Measurements from ENCODE around the gene PRKCH.

Gene PRKCH

GRCh38 chr14:61467296-61467695 lies 145.9 kb downstream of the PRKCH start:
- H3K4me1 ChIP-seq (ENCODE audit: control insufficient read depth, insufficient read depth, low read length), result peaks cover 29% of the 10 kb centered on the region
- no peaks in the 10 kb centered on the region for H3K27me3 ChIP-seq (ENCODE audit: control insufficient read depth, insufficient read depth, low read length)
- no peak overlapping the region for H3K4me3 ChIP-seq (ENCODE audit: low read depth, low read length)
- H3K9ac ChIP-seq (ENCODE audit: low read depth, low read length), result no peak overlapping the region
- H3K36me3 ChIP-seq (ENCODE audit: control insufficient read depth, insufficient read depth, low read length), result no peaks in the 10 kb centered on the region
- H3K9me3 ChIP-seq (ENCODE audit: control insufficient read depth, insufficient read depth, low read length), result no peaks in the 10 kb centered on the region

- H3K4me3 ChIP-seq (ENCODE audit: low read depth, low read length), result no peak overlapping the region
- peaks cover 20% of the 10 kb centered on the region for H3K4me1 ChIP-seq (ENCODE audit: control insufficient read depth, insufficient read depth, low read length)
- H3K36me3 ChIP-seq (ENCODE audit: control insufficient read depth, insufficient read depth, low read length), result no peaks in the 10 kb centered on the region
- no peaks in the 10 kb centered on the region for H3K9me3 ChIP-seq (ENCODE audit: control insufficient read depth, insufficient read depth, low read length)
- no peak overlapping the region for H3K9ac ChIP-seq (ENCODE audit: low read depth, low read length)
- H3K27me3 ChIP-seq (ENCODE audit: control insufficient read depth, insufficient read depth, low read length), result no peaks in the 10 kb centered on the region
These were observed 146.9 kb downstream of the PRKCH start for GRCh38 chr14:61468063-61468825.

GRCh38 chr14:61469781-61470180 lies 148.4 kb downstream of the PRKCH start:
- no peak overlapping the region for H3K4me3 ChIP-seq (ENCODE audit: low read depth, low read length)
- H3K9ac ChIP-seq (ENCODE audit: low read depth, low read length), result no peak overlapping the region
- H3K36me3 ChIP-seq (ENCODE audit: control insufficient read depth, insufficient read depth, low read length), result no peaks in the 10 kb centered on the region
- H3K9me3 ChIP-seq (ENCODE audit: control insufficient read depth, insufficient read depth, low read length), result no peaks in the 10 kb centered on the region
- H3K27me3 ChIP-seq (ENCODE audit: control insufficient read depth, insufficient read depth, low read length), result no peaks in the 10 kb centered on the region
- H3K4me1 ChIP-seq (ENCODE audit: control insufficient read depth, insufficient read depth, low read length), result peaks cover 20% of the 10 kb centered on the region

GRCh38 chr14:61470261-61470960 lies 149.0 kb downstream of the PRKCH start:
- Histone ChIP-seq H3K9me3 (ENCODE audit: control insufficient read depth, insufficient read depth, low read length) (no peaks in the 10 kb centered on the region), H3K9ac (ENCODE audit: low read depth, low read length) (no peak overlapping the region), H3K4me3 (ENCODE audit: low read depth, low read length) (no peak overlapping the region), H3K27me3 (ENCODE audit: control insufficient read depth, insufficient read depth, low read length) (no peaks in the 10 kb centered on the region), H3K36me3 (ENCODE audit: control insufficient read depth, insufficient read depth, low read length) (no peaks in the 10 kb centered on the region), H3K4me1 (ENCODE audit: control insufficient read depth, insufficient read depth, low read length) (peaks cover 20% of the 10 kb centered on the region)

GRCh38 chr14:61470961-61471293 lies 149.5 kb downstream of the PRKCH start:
- Histone ChIP-seq H3K4me1 (ENCODE audit: control insufficient read depth, insufficient read depth, low read length) (peaks cover 17% of the 10 kb centered on the region), H3K4me3 (ENCODE audit: low read depth, low read length) (no peak overlapping the region), H3K9ac (ENCODE audit: low read depth, low read length) (no peak overlapping the region), H3K9me3 (ENCODE audit: control insufficient read depth, insufficient read depth, low read length) (no peaks in the 10 kb centered on the region), H3K27me3 (ENCODE audit: control insufficient read depth, insufficient read depth, low read length) (no peaks in the 10 kb centered on the region), H3K36me3 (ENCODE audit: control insufficient read depth, insufficient read depth, low read length) (no peaks in the 10 kb centered on the region)

GRCh38 chr14:61471297-61472005 lies 150.1 kb downstream of the PRKCH start:
- Histone ChIP-seq H3K9me3 (ENCODE audit: control insufficient read depth, insufficient read depth, low read length) (no peaks in the 10 kb centered on the region), H3K27me3 (ENCODE audit: control insufficient read depth, insufficient read depth, low read length) (no peaks in the 10 kb centered on the region), H3K4me3 (ENCODE audit: low read depth, low read length) (no peak overlapping the region), H3K36me3 (ENCODE audit: control insufficient read depth, insufficient read depth, low read length) (no peaks in the 10 kb centered on the region), H3K4me1 (ENCODE audit: control insufficient read depth, insufficient read depth, low read length) (peaks cover 13% of the 10 kb centered on the region), H3K9ac (ENCODE audit: low read depth, low read length) (no peak overlapping the region)

GRCh38 chr14:61472011-61472672 lies 150.8 kb downstream of the PRKCH start:
- H3K27me3 ChIP-seq (ENCODE audit: control insufficient read depth, insufficient read depth, low read length), result no peaks in the 10 kb centered on the region
- peaks cover 6% of the 10 kb centered on the region for H3K4me1 ChIP-seq (ENCODE audit: control insufficient read depth, insufficient read depth, low read length)
- no peaks in the 10 kb centered on the region for H3K36me3 ChIP-seq (ENCODE audit: control insufficient read depth, insufficient read depth, low read length)
- H3K9ac ChIP-seq (ENCODE audit: low read depth, low read length), result no peak overlapping the region
- no peaks in the 10 kb centered on the region for H3K9me3 ChIP-seq (ENCODE audit: control insufficient read depth, insufficient read depth, low read length)
- no peak overlapping the region for H3K4me3 ChIP-seq (ENCODE audit: low read depth, low read length)

- H3K9ac ChIP-seq (ENCODE audit: low read depth, low read length), result no peak overlapping the region
- H3K4me1 ChIP-seq (ENCODE audit: control insufficient read depth, insufficient read depth, low read length), result peaks cover 5% of the 10 kb centered on the region
- H3K4me3 ChIP-seq (ENCODE audit: low read depth, low read length), result no peak overlapping the region
- no peaks in the 10 kb centered on the region for H3K9me3 ChIP-seq (ENCODE audit: control insufficient read depth, insufficient read depth, low read length)
- H3K36me3 ChIP-seq (ENCODE audit: control insufficient read depth, insufficient read depth, low read length), result no peaks in the 10 kb centered on the region
- H3K27me3 ChIP-seq (ENCODE audit: control insufficient read depth, insufficient read depth, low read length), result no peaks in the 10 kb centered on the region
These were observed 151.5 kb downstream of the PRKCH start for GRCh38 chr14:61472801-61473376.

- Histone ChIP-seq H3K4me1 (ENCODE audit: control insufficient read depth, insufficient read depth, low read length) (peaks cover 5% of the 10 kb centered on the region), H3K9ac (ENCODE audit: low read depth, low read length) (no peak overlapping the region), H3K27me3 (ENCODE audit: control insufficient read depth, insufficient read depth, low read length) (no peaks in the 10 kb centered on the region), H3K9me3 (ENCODE audit: control insufficient read depth, insufficient read depth, low read length) (no peaks in the 10 kb centered on the region), H3K4me3 (ENCODE audit: low read depth, low read length) (no peak overlapping the region), H3K36me3 (ENCODE audit: control insufficient read depth, insufficient read depth, low read length) (no peaks in the 10 kb centered on the region)
These were observed 152.6 kb downstream of the PRKCH start for GRCh38 chr14:61474015-61474414.

- Histone ChIP-seq H3K9me3 (ENCODE audit: control insufficient read depth, insufficient read depth, low read length) (no peaks in the 10 kb centered on the region), H3K9ac (ENCODE audit: low read depth, low read length) (no peak overlapping the region), H3K4me1 (ENCODE audit: control insufficient read depth, insufficient read depth, low read length) (peaks cover 8% of the 10 kb centered on the region), H3K36me3 (ENCODE audit: control insufficient read depth, insufficient read depth, low read length) (no peaks in the 10 kb centered on the region), H3K27me3 (ENCODE audit: control insufficient read depth, insufficient read depth, low read length) (no peaks in the 10 kb centered on the region), H3K4me3 (ENCODE audit: low read depth, low read length) (no peak overlapping the region)
These were observed 153.3 kb downstream of the PRKCH start for GRCh38 chr14:61474701-61475100.

GRCh38 chr14:61475316-61475715 lies 153.9 kb downstream of the PRKCH start:
- Histone ChIP-seq H3K4me1 (ENCODE audit: control insufficient read depth, insufficient read depth, low read length) (peaks cover 12% of the 10 kb centered on the region), H3K27me3 (ENCODE audit: control insufficient read depth, insufficient read depth, low read length) (no peaks in the 10 kb centered on the region), H3K36me3 (ENCODE audit: control insufficient read depth, insufficient read depth, low read length) (no peaks in the 10 kb centered on the region), H3K9ac (ENCODE audit: low read depth, low read length) (no peak overlapping the region), H3K4me3 (ENCODE audit: low read depth, low read length) (no peak overlapping the region), H3K9me3 (ENCODE audit: control insufficient read depth, insufficient read depth, low read length) (no peaks in the 10 kb centered on the region)

All from iPS-15b (cell line).